ENCODE data around the gene HGD.
"Not testable (repeated sequence)": the region's sequence is repeated elsewhere in the genome, so short reads cannot be mapped to it uniquely, and the experiment has no call there.

HGD gene

DNA sequence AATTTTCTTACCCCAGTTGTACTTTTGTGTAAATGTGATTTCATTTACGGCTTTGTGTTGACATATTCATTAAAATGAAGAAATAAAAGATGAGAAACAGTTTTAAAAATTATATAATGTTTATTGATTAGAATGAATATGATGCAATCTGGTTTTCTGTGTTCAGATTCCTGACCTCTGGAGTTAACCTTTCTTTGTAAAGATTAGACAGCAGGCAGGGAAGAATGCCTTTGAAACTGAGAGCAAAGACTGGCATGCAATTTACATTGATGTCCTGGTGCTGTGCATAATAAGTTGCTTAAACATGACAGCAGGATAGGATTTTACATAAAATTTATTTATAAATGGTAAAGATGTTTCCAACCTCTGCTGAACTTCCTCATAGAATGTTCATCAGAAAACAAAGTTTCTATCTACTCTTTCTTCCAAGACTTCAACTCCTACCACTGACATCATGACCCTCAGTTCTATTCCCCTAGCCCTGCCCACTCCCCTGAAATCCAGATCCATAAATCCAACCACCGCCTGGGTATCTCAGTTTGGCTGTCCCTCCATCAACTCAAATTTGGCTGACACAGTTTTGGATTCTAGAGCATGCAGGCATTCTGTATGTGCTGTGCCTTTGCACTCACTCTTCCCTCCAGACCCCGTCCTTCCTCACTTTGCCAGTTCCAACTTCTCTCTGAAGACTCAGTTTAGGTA lies 1.7 kb downstream of the HGD start:
- TF ChIP-seq, protein P1, sequence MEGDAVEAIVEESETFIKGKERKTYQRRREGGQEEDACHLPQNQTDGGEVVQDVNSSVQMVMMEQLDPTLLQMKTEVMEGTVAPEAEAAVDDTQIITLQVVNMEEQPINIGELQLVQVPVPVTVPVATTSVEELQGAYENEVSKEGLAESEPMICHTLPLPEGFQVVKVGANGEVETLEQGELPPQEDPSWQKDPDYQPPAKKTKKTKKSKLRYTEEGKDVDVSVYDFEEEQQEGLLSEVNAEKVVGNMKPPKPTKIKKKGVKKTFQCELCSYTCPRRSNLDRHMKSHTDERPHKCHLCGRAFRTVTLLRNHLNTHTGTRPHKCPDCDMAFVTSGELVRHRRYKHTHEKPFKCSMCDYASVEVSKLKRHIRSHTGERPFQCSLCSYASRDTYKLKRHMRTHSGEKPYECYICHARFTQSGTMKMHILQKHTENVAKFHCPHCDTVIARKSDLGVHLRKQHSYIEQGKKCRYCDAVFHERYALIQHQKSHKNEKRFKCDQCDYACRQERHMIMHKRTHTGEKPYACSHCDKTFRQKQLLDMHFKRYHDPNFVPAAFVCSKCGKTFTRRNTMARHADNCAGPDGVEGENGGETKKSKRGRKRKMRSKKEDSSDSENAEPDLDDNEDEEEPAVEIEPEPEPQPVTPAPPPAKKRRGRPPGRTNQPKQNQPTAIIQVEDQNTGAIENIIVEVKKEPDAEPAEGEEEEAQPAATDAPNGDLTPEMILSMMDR (IDR thresholded peaks at IDR 0.05; ENCODE audit: low read depth, low read length, missing control alignments), result no peak
- no peak overlapping the region for H3K4me3 ChIP-seq (ENCODE audit: low read depth, low read length)
- no peak for DNase-seq (ENCODE audit: low read depth)

DNA sequence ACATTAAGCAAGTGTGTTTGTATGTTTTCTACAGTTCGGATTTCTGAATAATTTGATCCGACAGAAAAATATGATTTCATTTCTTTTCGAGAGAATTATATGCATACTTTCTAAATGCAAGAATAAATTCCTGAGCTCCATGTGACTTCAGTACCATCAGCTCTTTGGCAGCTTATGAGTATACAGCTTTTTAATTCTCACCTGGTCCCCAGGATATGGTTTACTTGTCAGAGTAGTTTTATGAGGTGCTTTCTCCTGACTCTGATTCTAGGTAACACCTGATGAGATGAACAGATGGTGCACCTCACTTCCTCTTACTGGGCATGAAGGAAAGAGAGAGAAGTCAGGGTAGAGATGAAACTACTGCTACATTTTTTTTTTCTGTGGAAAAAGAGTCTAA lies 3.1 kb downstream of the HGD start:
- peak; percentile 2 for DNase-seq (ENCODE audit: low read depth)
- TF ChIP-seq, protein P1 (IDR thresholded peaks at IDR 0.05; ENCODE audit: low read depth, low read length, missing control alignments), result no peak
- H3K4me3 ChIP-seq (ENCODE audit: low read depth, low read length), result no peak overlapping the region

DNA sequence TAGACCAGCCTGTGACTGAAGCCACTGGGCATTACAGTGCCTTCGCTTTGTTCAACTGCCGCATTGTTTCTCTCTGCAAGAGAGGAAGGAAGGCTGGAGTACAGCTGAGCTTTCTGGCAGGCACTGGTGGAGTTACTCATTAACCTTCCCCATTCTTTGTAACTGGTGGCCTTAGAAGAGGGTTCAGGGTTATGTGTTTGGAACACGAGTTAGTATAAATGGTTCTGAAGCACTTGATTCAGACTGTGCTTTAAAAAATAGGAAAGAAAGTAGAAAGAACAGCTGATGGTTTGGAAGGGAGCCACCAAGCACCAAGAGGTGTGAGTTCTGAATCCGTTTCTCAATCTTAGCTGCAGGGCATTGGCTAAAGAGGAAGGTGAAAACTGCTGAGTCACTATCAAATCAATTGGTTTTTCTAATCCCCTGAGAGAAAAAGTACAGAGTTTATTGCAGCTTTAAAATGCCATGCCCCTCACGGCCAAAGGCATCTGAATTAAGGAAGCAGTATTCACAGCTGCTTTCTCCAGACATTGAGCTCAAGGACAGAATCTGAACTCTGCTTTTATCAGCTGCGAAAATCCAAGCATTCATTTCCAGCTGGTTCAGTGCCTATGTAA lies 3.6 kb downstream of the HGD start:
- TF ChIP-seq, protein P1 (IDR thresholded peaks at IDR 0.05; ENCODE audit: low read depth, low read length, missing control alignments), result no peak
- no peak for DNase-seq (ENCODE audit: low read depth)
- H3K4me3 ChIP-seq (ENCODE audit: low read depth, low read length), result no peak overlapping the region

DNA sequence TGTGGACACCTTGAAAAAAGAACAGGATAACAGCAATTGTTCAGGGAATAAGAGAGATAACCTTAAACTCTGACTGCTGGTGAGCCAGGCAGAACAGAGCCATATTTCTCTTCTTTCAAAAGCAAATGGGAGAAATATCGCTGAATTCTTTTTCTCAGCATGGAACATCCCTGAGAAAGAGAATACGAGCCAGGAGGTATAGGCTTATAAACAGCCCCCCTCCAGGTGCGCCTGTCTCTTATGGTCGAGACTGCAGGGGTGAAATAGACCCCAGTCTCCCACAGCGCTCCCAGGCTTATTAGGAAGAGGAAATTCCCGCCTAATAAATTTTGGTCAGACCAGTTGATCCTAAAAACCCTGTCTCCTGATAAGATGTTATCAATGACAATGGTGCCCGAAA lies 4.8 kb downstream of the HGD start:
- DNase-seq (ENCODE audit: low read depth); H3K4me3 ChIP-seq (ENCODE audit: low read depth, low read length): not testable (repeated sequence)

DNA sequence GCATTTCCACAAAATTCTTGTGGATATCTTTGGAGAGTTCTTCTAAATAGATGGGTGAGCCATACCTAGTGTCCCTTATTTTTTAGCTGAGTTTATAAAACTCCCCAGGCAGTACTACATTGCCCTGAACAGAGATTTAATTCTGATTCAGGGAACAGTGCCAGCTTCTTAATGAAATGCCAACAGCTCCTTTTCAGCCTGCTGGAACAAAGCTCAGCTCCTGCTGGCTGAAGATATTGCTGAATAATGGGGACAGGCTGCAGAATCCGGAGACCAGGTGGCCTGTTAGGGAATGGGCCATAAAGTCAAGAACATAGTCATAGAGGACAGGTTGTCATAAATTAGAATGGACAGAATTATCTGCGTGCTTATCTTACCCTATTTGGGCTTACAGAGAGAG lies 8.9 kb downstream of the HGD start:
- H3K4me3 ChIP-seq (ENCODE audit: low read depth, low read length), result no peak overlapping the region
- no peak for DNase-seq (ENCODE audit: low read depth)
- TF ChIP-seq, protein P1 (IDR thresholded peaks at IDR 0.05; ENCODE audit: low read depth, low read length, missing control alignments), result no peak

DNA sequence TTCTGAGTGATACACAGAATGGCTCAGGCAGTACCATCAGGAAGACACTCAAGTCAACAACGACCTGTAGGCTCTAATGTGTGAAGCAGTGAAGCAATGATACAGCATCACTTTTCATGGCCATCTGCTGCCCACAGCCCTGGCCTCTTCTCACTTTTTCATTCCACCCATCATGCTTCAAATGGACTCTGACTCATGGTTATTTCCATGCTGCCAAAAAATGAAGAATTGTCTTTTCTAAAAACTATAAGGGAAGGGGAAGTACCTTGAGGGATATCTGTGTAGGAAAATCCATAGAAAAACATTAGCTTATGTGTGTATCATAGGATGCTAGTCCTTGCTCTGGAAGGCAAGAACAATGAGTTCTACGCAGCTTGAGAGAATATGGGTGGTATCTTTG lies 11.5 kb downstream of the HGD start:
- no peak overlapping the region for H3K4me3 ChIP-seq (ENCODE audit: low read depth, low read length)
- TF ChIP-seq, protein P1 (IDR thresholded peaks at IDR 0.05; ENCODE audit: low read depth, low read length, missing control alignments), result no peak
- no peak for DNase-seq (ENCODE audit: low read depth)

DNA sequence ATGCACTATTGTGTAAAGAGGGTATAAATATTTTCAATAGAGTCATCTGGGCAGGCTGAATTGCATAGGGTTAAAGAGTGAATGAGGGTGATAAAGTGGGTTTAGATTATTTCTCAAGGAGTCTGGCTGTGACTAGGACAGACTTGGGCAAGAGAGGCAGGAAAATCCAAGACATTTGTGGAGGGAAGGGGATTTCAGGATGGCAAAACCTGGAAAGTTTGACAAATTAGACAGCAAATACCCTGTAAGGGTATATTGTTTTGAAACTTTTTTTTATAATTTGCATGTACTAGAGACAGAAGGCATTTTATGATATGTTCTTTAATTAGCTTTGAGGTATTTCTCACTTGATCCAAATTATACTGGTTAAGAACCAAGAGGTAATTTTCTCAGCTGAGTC lies 17.1 kb downstream of the HGD start:
- TF ChIP-seq, protein P1 (IDR thresholded peaks at IDR 0.05; ENCODE audit: low read depth, low read length, missing control alignments), result no peak
- no peak for DNase-seq (ENCODE audit: low read depth)
- H3K4me3 ChIP-seq (ENCODE audit: low read depth, low read length), result no peak overlapping the region
